Memory B cell (primary cell): ENCODE measurements around the gene SFXN1.

Experiments used
- ATAC-seq: fragments of 150-1000 bp; cut with Tn5 transposase; 2 replicates; pipeline ENCODE4 v1.10.0; 2021; ENCODE audit warnings: low read depth, mild to moderate bottlenecking, moderate library complexity
- DNase-seq, 2 donors: peaks; one replicate each; pipeline ENCODE4 v3.0.0; 2022; ENCODE audit warnings: low spot score in 2 of 2
- H3K27ac Mint-ChIP-seq: one replicate; pipeline ENCODE4 v1.8.0; 2022; ENCODE audit warnings: mild to moderate bottlenecking, moderate library complexity, mixed read lengths
- H3K27me3 Mint-ChIP-seq: one replicate; pipeline ENCODE4 v1.8.0; 2022; ENCODE audit warnings: mixed read lengths
- H3K36me3 Mint-ChIP-seq: one replicate; pipeline ENCODE4 v1.8.0; 2022; ENCODE audit warnings: mild to moderate bottlenecking, mixed read lengths
- H3K4me1 Mint-ChIP-seq: one replicate; pipeline ENCODE4 v1.8.0; 2022; ENCODE audit warnings: mixed read lengths
- H3K4me3 Mint-ChIP-seq: one replicate; pipeline ENCODE4 v1.8.0; 2022; ENCODE audit warnings: mild to moderate bottlenecking, moderate library complexity, mixed read lengths
- H3K9me3 Mint-ChIP-seq: one replicate; pipeline ENCODE4 v1.8.0; 2022; ENCODE audit warnings: mixed read lengths

SFXN1 gene

DNA sequence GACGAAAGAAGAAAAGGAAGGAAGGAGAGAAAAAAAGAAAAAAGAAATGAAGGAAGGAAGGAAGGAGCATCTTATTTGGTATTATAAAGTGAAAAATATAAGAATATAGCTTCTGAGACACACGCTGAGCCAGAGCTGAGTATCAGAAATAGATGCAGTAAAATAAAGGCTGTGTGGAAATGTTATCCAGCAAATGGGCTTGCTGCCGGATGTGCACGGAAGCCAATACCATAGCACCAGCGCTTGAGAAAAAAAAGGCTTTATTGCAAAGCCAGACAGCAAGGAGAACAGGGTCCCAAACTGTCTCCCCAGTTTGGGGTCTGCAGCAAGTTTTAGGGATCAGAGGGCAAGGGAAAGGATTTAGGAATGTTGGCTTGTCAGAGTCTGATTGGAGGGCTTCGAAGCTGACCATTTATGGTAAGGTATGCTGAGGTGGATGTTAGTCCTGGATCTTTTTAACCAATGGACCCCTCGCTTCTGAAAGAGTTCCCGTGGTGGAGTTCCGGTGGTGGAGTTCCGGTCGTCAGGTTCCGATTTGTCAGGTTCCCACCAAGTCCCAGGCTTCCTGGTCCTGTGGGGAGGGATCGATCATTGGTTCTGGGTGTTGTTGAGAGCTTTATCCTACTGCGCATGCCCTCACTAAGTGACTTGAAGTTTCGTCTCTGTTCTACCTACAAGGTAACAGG lies 70.4 kb downstream of the SFXN1 start:
- DNase-seq (no peak), ATAC-seq (no peak)
- H3K4me3 Mint-ChIP-seq: no peak overlapping the region
- no peaks in the 10 kb centered on the region for H3K36me3 Mint-ChIP-seq
- no peaks in the 10 kb centered on the region for H3K9me3 Mint-ChIP-seq
- peaks cover 16% of the 10 kb centered on the region for H3K27me3 Mint-ChIP-seq
- no peak overlapping the region for H3K27ac Mint-ChIP-seq
- no peaks in the 10 kb centered on the region for H3K4me1 Mint-ChIP-seq

- no peak for ATAC-seq
- H3K27me3 Mint-ChIP-seq: peaks cover 16% of the 10 kb centered on the region
- H3K9me3 Mint-ChIP-seq: no peaks in the 10 kb centered on the region
- no peak for DNase-seq
- H3K36me3 Mint-ChIP-seq: no peaks in the 10 kb centered on the region
- no peaks in the 10 kb centered on the region for H3K4me1 Mint-ChIP-seq
- no peak overlapping the region for H3K4me3 Mint-ChIP-seq
- H3K27ac Mint-ChIP-seq: no peak overlapping the region
Measured at GRCh38 chr5:175550055-175550805, 71.9 kb downstream of the SFXN1 start.

DNA sequence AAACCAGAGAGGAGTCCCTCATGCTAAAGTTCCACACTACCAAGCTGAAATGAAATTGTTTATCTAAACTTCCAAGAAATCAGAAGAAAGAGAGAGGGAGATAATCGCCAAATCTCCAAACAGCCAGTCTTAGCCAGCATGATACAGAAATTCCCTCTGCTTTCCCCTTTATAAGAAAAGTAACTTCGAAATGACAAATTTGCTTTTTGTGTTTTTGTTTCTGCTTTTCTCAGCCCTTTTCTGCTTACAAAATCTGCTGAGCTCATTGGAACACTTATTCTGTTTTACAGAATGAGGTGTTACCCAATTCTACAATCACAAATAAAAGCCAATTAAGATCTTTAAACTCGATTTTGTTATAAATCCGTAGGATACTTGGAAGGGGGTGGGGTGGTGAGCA lies 72.9 kb downstream of the SFXN1 start:
- H3K9me3 Mint-ChIP-seq: no peaks in the 10 kb centered on the region
- no peak overlapping the region for H3K27ac Mint-ChIP-seq
- H3K36me3 Mint-ChIP-seq: no peaks in the 10 kb centered on the region
- ATAC-seq (no peak), DNase-seq (no peak)
- H3K4me3 Mint-ChIP-seq: no peak overlapping the region
- H3K27me3 Mint-ChIP-seq: peaks cover 12% of the 10 kb centered on the region
- H3K4me1 Mint-ChIP-seq: no peaks in the 10 kb centered on the region

DNA sequence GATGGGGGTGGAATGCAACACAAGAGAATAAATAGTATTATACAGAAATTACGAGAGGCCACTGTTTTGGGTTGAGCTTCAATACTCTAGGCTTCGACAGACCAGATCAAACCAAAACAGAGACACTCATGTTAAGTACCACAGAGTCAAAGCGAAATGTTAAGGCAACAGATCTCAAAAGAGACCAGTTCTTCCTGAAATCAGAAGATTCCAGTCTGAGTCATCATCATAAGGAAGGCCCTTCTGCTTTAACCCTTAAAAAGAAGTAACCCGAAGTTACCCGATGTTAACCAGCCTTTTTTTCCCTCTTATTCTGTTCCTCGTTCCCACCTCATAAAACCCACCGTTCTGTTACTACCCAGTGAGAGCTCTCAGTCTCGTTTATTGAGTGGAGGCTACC lies 75.9 kb downstream of the SFXN1 start:
- H3K27ac Mint-ChIP-seq: no peak overlapping the region
- H3K4me1 Mint-ChIP-seq: no peaks in the 10 kb centered on the region
- H3K9me3 Mint-ChIP-seq: no peaks in the 10 kb centered on the region
- DNase-seq (no peak), ATAC-seq (no peak)
- no peak overlapping the region for H3K4me3 Mint-ChIP-seq
- H3K36me3 Mint-ChIP-seq: no peaks in the 10 kb centered on the region
- H3K27me3 Mint-ChIP-seq: peaks cover 6% of the 10 kb centered on the region

DNA sequence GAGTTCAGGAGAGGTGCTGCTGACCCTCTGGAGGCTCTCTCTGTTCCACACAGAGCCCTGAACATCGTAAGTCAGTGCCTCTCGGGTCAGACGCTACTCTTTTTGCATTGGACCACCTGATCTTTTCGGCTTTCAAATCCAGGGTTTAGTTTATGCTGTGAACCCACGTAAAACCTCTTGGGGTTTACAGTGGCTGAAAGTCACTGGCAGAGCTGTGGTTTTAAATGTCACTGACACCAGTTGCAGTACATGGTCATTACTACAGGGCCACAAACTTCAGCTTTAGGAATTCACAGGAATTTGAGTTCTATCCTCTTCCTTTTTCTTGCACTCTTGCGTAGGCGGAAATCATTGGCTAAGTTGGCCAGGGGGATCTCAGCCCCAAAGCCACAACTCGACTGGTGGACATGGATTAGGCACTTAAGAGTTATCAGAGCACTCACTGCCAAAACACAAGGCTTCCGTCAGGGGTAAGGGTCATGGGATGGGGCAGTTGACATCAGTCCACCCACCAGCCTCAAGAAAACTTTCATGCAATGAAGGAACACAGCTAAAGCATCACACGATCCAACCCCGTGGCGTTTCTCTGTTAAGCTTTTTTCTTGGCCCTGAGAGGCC lies 76.9 kb downstream of the SFXN1 start:
- no peak for DNase-seq
- H3K36me3 Mint-ChIP-seq: no peaks in the 10 kb centered on the region

GRCh38 chr5:175556794-175557193 lies 78.4 kb downstream of the SFXN1 start:
- Mint-ChIP-seq H3K27ac (no peak overlapping the region), H3K4me3 (no peak overlapping the region), H3K36me3 (no peaks in the 10 kb centered on the region), H3K9me3 (no peaks in the 10 kb centered on the region), H3K27me3 (peaks cover 6% of the 10 kb centered on the region), H3K4me1 (no peaks in the 10 kb centered on the region)
- ATAC-seq (no peak), DNase-seq (no peak)

More for the DNA sequence above, 76.9 kb downstream of the SFXN1 start:
- Mint-ChIP-seq H3K9me3 (no peaks in the 10 kb centered on the region), H3K27me3 (peaks cover 6% of the 10 kb centered on the region), H3K27ac (no peak overlapping the region), H3K4me1 (no peaks in the 10 kb centered on the region), H3K4me3 (no peak overlapping the region)
- ATAC-seq: no peak

- H3K4me3 Mint-ChIP-seq: no peak overlapping the region
- peaks cover 1% of the 10 kb centered on the region for H3K27me3 Mint-ChIP-seq
- no peaks in the 10 kb centered on the region for H3K4me1 Mint-ChIP-seq
- H3K36me3 Mint-ChIP-seq: no peaks in the 10 kb centered on the region
- ATAC-seq: no peak
- no peak overlapping the region for H3K27ac Mint-ChIP-seq
- H3K9me3 Mint-ChIP-seq: no peaks in the 10 kb centered on the region
- DNase-seq: no peak
Measured at GRCh38 chr5:175557778-175558177, 79.4 kb downstream of the SFXN1 start.

- H3K27me3 Mint-ChIP-seq: no peaks in the 10 kb centered on the region
- no peak for ATAC-seq
- H3K27ac Mint-ChIP-seq: no peak overlapping the region
Measured at GRCh38 chr5:175558801-175559480, 80.6 kb downstream of the SFXN1 start.

DNA sequence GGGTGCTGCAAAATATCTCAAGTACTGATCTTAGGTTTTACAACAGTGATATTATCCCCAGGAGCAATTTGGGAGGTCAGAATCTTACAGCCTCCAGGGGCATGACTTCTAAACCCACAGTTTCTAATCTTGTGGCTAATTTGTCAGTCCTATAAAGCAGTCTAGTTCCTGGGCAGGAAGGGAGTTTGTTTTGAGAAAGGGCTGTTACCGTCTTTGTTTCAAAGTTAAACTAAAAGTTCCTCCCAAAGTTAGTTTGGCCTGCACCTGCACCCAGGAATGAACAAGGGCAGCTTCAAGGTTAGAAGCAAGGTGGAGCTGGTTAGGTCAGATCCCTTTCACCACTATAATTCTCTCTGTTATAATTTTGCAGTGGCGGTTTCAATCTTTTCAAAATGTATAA lies 81.7 kb downstream of the SFXN1 start:
- Mint-ChIP-seq H3K4me1 (no peaks in the 10 kb centered on the region), H3K36me3 (no peaks in the 10 kb centered on the region), H3K27ac (no peak overlapping the region), H3K4me3 (no peak overlapping the region), H3K9me3 (no peaks in the 10 kb centered on the region), H3K27me3 (no peaks in the 10 kb centered on the region)
- ATAC-seq (no peak), DNase-seq (no peak)

More at GRCh38 chr5:175558801-175559480, 80.6 kb downstream of the SFXN1 start:
- Mint-ChIP-seq H3K4me3 (no peak overlapping the region), H3K4me1 (no peaks in the 10 kb centered on the region), H3K9me3 (no peaks in the 10 kb centered on the region), H3K36me3 (no peaks in the 10 kb centered on the region)
- no peak for DNase-seq

DNA sequence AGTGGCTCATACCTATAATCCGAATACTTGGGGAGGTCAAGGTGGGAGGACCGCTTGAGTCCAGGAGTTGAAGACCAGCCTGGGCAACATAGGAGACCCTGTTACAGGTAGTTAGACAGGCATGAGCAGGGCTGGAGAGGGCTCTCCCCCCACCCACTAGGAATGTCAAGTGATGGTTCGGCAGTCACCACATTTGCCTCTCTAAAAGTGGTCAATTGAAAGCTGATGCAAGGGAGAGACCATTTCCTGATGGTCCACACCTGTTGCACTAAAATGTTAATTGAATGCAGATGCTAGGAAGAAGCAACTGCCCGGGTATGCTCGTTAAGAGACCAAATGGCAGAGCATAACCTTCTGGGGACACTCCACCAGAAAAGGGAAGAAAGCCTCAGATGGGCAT lies 82.7 kb downstream of the SFXN1 start:
- H3K4me1 Mint-ChIP-seq: no peaks in the 10 kb centered on the region
- H3K9me3 Mint-ChIP-seq: no peaks in the 10 kb centered on the region
- no peak for ATAC-seq
- no peak overlapping the region for H3K27ac Mint-ChIP-seq
- no peak for DNase-seq
- no peak overlapping the region for H3K4me3 Mint-ChIP-seq
- no peaks in the 10 kb centered on the region for H3K27me3 Mint-ChIP-seq
- no peaks in the 10 kb centered on the region for H3K36me3 Mint-ChIP-seq

GRCh38 chr5:175564716-175565115 lies 86.4 kb downstream of the SFXN1 start:
- no peak overlapping the region for H3K4me3 Mint-ChIP-seq
- H3K27me3 Mint-ChIP-seq: peaks cover 4% of the 10 kb centered on the region
- H3K36me3 Mint-ChIP-seq: no peaks in the 10 kb centered on the region
- no peaks in the 10 kb centered on the region for H3K4me1 Mint-ChIP-seq
- H3K9me3 Mint-ChIP-seq: no peaks in the 10 kb centered on the region
- no peak for DNase-seq
- no peak overlapping the region for H3K27ac Mint-ChIP-seq
- ATAC-seq: no peak

GRCh38 chr5:175566697-175567096 lies 88.3 kb downstream of the SFXN1 start:
- Mint-ChIP-seq H3K4me3 (no peak overlapping the region), H3K9me3 (no peaks in the 10 kb centered on the region), H3K4me1 (no peaks in the 10 kb centered on the region), H3K36me3 (no peaks in the 10 kb centered on the region), H3K27me3 (peaks cover 12% of the 10 kb centered on the region), H3K27ac (no peak overlapping the region)
- no peak for DNase-seq
- ATAC-seq: no peak

GRCh38 chr5:175567954-175568353 lies 89.6 kb downstream of the SFXN1 start:
- no peak overlapping the region for H3K27ac Mint-ChIP-seq
- ATAC-seq: no peak
- no peaks in the 10 kb centered on the region for H3K36me3 Mint-ChIP-seq
- peaks cover 15% of the 10 kb centered on the region for H3K27me3 Mint-ChIP-seq
- H3K4me1 Mint-ChIP-seq: no peaks in the 10 kb centered on the region
- no peak overlapping the region for H3K4me3 Mint-ChIP-seq
- DNase-seq: no peak
- no peaks in the 10 kb centered on the region for H3K9me3 Mint-ChIP-seq

DNA sequence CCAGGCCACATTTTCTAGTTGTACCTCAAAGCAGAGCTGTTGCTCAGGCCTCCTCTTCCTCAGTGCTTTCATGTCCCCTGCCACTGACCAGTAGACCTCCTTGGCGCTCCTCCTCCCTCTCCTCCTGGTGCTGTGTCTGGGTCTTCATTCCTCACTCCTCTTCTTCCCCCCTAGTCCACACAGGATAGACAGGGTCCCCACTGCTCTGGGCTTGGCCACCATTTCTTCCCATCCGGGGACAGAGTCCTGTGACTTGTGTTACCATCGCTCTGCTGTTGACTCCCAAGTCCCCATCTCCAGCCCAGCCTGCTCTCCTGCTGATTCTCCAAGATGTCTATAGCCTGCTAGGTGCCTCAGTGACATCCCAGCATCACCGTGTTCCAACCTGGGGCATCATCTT lies 91.3 kb downstream of the SFXN1 start:
- no peak for ATAC-seq
- Mint-ChIP-seq H3K4me3 (no peak overlapping the region), H3K36me3 (no peaks in the 10 kb centered on the region), H3K27ac (no peak overlapping the region), H3K4me1 (no peaks in the 10 kb centered on the region), H3K27me3 (peaks cover 24% of the 10 kb centered on the region), H3K9me3 (no peaks in the 10 kb centered on the region)
- DNase-seq: no peak
